ENCODE data around the gene TTBK2.

DNA sequence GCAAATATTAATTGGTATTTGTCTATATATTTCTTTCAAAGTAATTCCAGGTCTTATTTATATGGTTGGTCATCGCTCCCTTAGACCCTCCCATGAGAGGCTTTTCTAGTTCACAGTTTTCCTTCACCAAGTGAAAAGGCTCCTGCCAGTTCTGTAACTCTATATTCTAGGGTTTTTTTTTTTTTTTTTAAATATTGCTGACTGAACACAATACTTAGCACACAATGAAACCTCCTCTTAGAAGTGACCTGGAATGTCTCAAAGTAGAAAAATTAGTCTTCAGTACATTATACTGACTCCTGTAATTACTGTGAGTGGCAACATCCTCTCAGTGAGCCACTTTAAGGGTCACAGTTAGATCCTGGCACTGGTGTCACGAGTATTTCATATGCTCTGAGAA lies 135.0 kb downstream of the TTBK2 start:
- TF ChIP-seq CTCF (IDR thresholded peaks at IDR 0.05) (no peak), RCOR1 (IDR thresholded peaks at IDR 0.05; ENCODE audit: low read length) (no peak), SMC3 (IDR thresholded peaks at IDR 0.05; ENCODE audit: low read depth, low read length) (no peak), EZH2phosphoT487 (IDR thresholded peaks at IDR 0.05; ENCODE audit: borderline replicate concordance, low read depth) (no peak), NFIC (IDR thresholded peaks at IDR 0.05; ENCODE audit: borderline replicate concordance) (no peak), NRF1 (IDR thresholded peaks at IDR 0.05; ENCODE audit: low read depth, low read length) (no peak)
- TF ChIP-seq, protein P1, sequence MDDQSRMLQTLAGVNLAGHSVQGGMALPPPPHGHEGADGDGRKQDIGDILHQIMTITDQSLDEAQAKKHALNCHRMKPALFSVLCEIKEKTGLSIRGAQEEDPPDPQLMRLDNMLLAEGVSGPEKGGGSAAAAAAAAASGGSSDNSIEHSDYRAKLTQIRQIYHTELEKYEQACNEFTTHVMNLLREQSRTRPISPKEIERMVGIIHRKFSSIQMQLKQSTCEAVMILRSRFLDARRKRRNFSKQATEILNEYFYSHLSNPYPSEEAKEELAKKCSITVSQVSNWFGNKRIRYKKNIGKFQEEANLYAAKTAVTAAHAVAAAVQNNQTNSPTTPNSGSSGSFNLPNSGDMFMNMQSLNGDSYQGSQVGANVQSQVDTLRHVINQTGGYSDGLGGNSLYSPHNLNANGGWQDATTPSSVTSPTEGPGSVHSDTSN (IDR thresholded peaks at IDR 0.05): no peak
- TF ChIP-seq, protein P2, sequence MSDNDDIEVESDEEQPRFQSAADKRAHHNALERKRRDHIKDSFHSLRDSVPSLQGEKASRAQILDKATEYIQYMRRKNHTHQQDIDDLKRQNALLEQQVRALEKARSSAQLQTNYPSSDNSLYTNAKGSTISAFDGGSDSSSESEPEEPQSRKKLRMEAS (IDR thresholded peaks at IDR 0.05; ENCODE audit: low read depth): no peak

Data from SK-N-SH (cell line).